Measurements from ENCODE around the gene HOXD3.

Gene HOXD3

DNA sequence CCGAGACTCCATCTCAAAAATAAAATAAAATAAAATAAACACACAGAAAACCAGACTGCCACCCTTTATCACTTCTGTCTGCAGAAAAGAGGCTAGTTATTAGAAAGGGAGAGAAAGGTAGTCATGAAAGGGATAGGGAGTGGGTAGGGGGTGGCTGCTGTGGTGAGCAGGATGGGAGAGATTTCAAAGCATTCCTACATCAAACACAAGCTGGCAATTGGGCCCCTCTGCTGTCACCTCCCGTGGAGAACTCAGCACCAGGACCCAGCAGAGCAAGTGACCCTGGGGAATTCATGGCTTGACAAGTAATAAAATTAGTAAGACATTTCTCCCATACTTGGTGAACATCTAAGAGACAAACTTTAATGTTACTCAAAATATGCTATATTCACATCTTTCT lies 27.6 kb downstream of the HOXD3 start:
- no peak for DNase-seq

DNA sequence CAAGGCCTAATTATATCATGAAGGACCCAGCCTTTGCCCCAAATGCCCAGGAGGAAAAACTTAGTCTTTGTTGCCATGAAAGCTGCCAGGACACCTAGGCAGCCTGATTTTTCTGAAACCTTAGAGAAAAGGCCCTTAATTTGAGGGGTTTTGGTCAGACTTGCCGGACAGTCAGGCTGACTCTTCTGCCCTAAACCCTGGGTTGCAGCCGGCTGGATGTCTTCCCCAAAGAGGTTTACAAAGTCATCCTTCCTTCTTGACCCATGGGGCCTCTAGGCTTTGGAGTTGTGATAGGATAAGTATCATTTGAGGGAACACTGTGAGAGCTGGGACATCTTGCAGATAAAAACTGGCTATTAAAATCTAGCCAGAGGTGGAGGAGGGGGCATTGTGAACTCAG lies 28.9 kb downstream of the HOXD3 start:
- no peak for DNase-seq

- DNase-seq: no peak
Observed at GRCh38 chr2:176187200-176187898, 30.2 kb downstream of the HOXD3 start.

GRCh38 chr2:176187899-176188773 lies 31.0 kb downstream of the HOXD3 start, which contains the start of gene HOXD1:
TSS of gene HOXD1 (plus strand) at chr2:176188668. CDS start at chr2:176188802, 134 bp downstream.
- DNase-seq: no peak

GRCh38 chr2:176188774-176189680 lies 31.9 kb downstream of the HOXD3 start:
- no peak for DNase-seq

DNA sequence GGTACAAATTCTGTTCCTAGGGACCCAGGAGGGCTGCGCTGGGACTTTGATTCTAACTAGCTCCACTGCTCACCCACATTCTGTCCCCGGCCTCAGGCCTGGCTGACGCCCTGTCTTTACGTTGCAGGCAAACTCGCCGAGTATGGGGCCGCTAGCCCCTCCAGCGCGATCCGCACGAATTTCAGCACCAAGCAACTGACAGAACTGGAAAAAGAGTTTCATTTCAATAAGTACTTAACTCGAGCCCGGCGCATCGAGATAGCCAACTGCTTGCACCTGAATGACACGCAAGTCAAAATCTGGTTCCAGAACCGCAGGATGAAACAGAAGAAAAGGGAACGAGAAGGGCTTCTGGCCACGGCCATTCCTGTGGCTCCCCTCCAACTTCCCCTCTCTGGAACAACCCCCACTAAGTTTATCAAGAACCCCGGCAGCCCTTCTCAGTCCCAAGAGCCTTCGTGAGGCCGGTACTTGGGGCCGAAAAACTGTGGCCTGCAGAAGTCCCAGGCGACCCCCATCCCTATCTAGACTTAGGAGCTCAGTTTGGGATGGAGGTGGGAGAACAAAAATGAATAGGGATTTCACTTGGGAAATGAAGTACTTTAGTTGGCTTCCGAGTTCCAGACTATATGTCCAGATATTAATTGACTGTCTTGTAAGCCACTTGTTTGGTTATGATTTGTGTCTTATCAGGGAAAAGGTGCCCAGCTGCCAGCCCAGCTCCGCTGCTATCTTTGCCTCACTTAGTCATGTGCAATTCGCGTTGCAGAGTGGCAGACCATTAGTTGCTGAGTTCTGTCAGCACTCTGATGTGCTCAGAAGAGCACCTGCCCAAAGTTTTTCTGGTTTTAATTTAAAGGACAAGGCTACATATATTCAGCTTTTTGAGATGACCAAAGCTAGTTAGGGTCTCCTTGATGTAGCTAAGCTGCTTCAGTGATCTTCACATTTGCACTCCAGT lies 32.9 kb downstream of the HOXD3 start:
- DNase-seq: no peak

DNA sequence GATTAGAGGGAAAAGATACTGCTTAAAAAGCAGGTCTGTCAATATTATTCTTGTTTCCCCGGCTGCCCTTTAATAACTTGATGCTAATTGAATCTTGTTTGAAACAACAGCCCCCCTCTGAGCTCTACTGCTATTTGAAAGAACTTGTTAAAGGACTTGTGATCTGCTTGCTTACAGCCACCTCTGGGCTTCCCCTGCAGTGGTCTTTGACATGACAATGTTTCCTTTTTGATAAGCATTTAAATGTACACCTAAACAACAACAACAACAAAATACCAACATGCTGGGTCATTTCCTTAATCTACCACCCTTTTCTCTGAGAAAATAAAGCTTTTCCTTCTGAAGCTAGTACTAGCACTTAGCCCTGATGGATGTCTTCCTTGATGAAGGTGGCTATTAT lies 35.2 kb downstream of the HOXD3 start:
- no peak for DNase-seq

DNA sequence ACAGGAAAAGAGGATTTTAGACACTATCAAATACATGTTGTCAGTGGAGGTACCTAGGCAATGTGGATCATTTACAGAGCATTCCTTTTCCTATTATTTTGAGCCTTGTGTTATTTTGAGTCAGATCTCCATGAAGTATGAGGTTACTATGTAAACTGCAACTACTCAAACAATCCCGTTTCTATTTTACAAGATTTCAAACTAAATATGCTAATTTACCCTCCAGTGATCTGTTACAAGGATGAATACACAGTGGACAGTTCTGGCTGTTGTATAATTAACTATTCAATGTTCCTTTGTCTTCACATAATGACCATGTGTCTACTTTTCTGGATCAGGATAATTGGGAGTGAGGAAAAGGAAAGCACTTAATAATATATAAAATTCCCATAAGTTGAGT lies 35.9 kb downstream of the HOXD3 start:
- DNase-seq: no peak

- DNase-seq: no peak
Observed at GRCh38 chr2:176199902-176200301, 42.8 kb downstream of the HOXD3 start.

DNA sequence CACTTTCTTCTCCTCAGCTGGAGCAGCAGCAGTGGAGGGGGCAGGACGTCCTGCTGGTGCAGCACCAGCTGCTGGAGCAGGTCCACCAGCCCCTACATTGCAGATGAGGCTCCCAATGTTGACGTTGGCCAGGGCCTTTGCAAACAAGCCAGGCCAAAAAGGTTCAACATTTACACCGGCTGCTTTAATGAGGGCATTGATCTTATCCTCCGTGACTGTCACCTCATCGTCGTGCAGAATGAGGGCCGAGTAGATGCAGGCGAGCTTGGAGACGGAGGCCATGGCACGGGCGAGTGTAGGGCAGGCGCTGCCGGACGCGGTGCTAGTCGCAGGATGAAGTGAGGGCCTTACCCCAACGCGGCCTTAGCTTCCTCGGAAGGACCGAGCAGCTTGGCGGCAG lies 43.9 kb downstream of the HOXD3 start:
- DNase-seq: no peak

- DNase-seq: no peak
Observed at GRCh38 chr2:176202491-176202890, 45.4 kb downstream of the HOXD3 start.

- no peak for DNase-seq
Observed at GRCh38 chr2:176205126-176205525, 48.0 kb downstream of the HOXD3 start.

DNA sequence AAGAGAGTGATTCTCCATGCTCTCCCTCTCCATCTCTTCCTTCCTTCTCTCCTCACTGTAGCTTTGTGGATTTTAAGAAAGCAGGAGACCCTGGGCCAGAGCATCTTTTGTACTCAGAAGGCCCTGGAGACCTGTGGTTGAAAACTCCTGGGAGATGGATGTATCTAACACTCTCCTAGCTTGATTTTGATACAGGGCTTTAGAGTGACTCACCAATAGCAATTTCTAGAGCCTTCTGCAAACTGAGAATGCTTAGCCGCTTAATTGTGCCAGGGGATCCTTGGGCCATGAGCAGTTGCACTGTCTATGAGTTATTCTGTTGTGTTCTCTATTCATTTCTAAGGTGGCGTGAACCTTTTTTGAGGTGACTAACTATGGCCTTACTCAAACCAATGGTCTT lies 49.0 kb downstream of the HOXD3 start:
- DNase-seq: no peak

DNA sequence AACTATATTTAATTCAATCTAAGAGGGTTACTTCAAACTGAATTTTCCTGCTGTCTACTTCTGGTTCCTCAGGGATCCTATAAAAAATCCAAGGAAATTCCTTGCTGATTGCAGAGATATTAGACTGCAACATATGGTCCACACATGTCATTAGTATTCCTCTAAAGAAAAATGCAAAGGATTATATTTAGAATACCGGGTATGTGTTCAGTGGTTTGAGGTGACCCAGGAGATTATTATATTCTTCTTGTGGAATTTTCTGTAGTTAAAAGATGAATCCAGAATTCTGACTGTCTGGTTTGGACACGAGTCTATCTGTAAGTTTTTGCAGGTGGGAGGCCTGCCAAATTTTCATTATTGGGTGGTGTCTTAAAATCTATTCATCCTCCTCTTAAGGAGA lies 49.6 kb downstream of the HOXD3 start:
- no peak for DNase-seq

- DNase-seq: no peak
Observed at GRCh38 chr2:176211110-176211509, 54.0 kb downstream of the HOXD3 start.

GRCh38 chr2:176212276-176212675 lies 55.2 kb downstream of the HOXD3 start:
- DNase-seq: no peak

DNA sequence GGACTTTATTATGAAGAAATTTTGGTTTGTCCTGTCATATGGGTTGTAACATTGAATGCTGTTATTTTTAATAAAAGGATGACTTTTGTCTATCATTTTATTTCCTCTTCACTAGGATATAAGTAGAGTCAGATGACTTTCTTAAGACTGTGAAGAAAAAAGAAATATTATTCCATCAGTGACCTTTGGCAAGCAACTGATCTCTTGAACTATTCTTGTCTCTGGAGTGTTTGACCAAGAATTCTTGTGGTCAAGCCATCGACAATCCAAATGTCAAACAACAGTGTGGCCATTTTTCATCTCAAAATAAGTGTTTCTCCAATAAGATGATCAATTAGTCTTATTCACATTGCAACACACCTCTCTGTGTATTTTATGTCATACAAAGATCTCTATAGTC lies 56.3 kb downstream of the HOXD3 start:
- DNase-seq: no peak
